Endothelial cell of umbilical vein (primary cell): Measurements from ENCODE around the gene RNPEPL1. TPM values are rescaled to one million over a fixed set of nuclear protein-coding genes. Genes with fewer than 3 reads are reported as not detected.

Experiments used
- BruUV-seq: library from RNA; stranded (reverse); fragments of 400-500 nt; replicated peaks from 2 replicates; lab custom pipeline; 2021; lab: Mats Ljungman, UMichigan
- CTCF ChIA-PET: fragments of 300-600, 350-600 bp; sonication (Branson Sonifier 250); formaldehyde crosslinking; loops from one replicate; lab custom pipeline; 2021; ENCODE audit warnings: antibody characterized with exemption, inconsistent platforms; lab: Charles Lee
- POLR2A ChIA-PET: fragments of 300-600, 350-600 bp; sonication (Branson Sonifier 250); formaldehyde crosslinking; loops from one replicate; lab custom pipeline; 2021; ENCODE audit warnings: antibody characterized with exemption, inconsistent platforms; lab: Charles Lee
- DNase-seq: peaks from one replicate; pipeline ENCODE4 v3.0.0-alpha.2; 2011; ENCODE audit warnings: low read depth, low spot score
- FAIRE-seq: peaks from 2 replicates; lab custom pipeline; 2011; peaks lifted over from hg19 to GRCh38; lab: Jason Lieb, UNC
- H2AFZ ChIP-seq: 2 replicates; pipeline ENCODE4 v1.6.0; 2012; ENCODE audit warnings: low read depth, low read length, control low read depth, inconsistent platforms
- H3K27ac ChIP-seq: 2 replicates; pipeline ENCODE4 v1.5.1; 2011; ENCODE audit warnings: low read depth, mild to moderate bottlenecking, control low read depth, low read length, moderate library complexity; ENCODE audit not compliant: insufficient read depth
- H3K27me3 ChIP-seq, 2 experiments: 2 replicates each; pipeline versions ENCODE4 v1.6.0 to v1.6.1; 2011; ENCODE audit warnings: low read length in 2 of 2, mixed read lengths in 1 of 2; ENCODE audit not compliant: control insufficient read depth in 2 of 2, insufficient read depth in 2 of 2
- H3K36me3 ChIP-seq, 2 experiments: 2 replicates in 1 of 2; 3 replicates in 1 of 2; pipeline ENCODE4 v1.5.1; 2011; ENCODE audit warnings: low read length in 2 of 2, mild to moderate bottlenecking in 1 of 2, moderate library complexity in 1 of 2; ENCODE audit not compliant: control insufficient read depth in 2 of 2, insufficient read depth in 2 of 2; ENCODE audit errors: extremely low read depth in 1 of 2
- H3K4me1 ChIP-seq: 3 replicates; pipeline ENCODE4 v1.5.1; 2011; ENCODE audit warnings: mild to moderate bottlenecking, low read length; ENCODE audit not compliant: control insufficient read depth, insufficient read depth; ENCODE audit errors: extremely low read depth
- H3K4me2 ChIP-seq: 2 replicates; pipeline ENCODE4 v1.6.1; 2011; ENCODE audit warnings: low read length, control low read depth, mixed read lengths; ENCODE audit not compliant: insufficient read depth
- H3K4me3 ChIP-seq, 3 experiments: fragments of 200-600 bp in 1 of 3; sonication (generic), shearing (Covaris generic) in 1 of 3; replicated peaks in 1 of 3; 2 replicates each; pipeline ENCODE4 v1.5.1; 2011 to 2016; ENCODE audit warnings: control low read depth in 3 of 3, low read length in 3 of 3, mild to moderate bottlenecking in 2 of 3, inconsistent platforms in 1 of 3, low read depth in 1 of 3, moderate library complexity in 1 of 3; ENCODE audit not compliant: insufficient read depth in 1 of 3
- H3K79me2 ChIP-seq: 2 replicates; pipeline ENCODE4 v1.6.0; 2012; ENCODE audit warnings: low read length, inconsistent platforms; ENCODE audit not compliant: control insufficient read depth, insufficient read depth
- H3K9ac ChIP-seq: replicated peaks from 2 replicates; pipeline ENCODE3; 2011; ENCODE audit warnings: low read length, control low read depth; ENCODE audit not compliant: insufficient read depth; ENCODE audit errors: extremely low read depth
- H3K9me1 ChIP-seq: replicated peaks from 3 replicates; pipeline ENCODE4 v1.6.0; 2011; ENCODE audit warnings: mild to moderate bottlenecking, low read length; ENCODE audit not compliant: control insufficient read depth, insufficient read depth; ENCODE audit errors: extremely low read depth
- H3K9me3 ChIP-seq: replicated peaks from 2 replicates; pipeline ENCODE4 v1.5.1; 2012; ENCODE audit warnings: low read length, inconsistent platforms; ENCODE audit not compliant: control insufficient read depth, insufficient read depth
- H4K20me1 ChIP-seq: replicated peaks from 2 replicates; pipeline ENCODE3; 2011; ENCODE audit warnings: mild to moderate bottlenecking, low read length; ENCODE audit not compliant: control insufficient read depth, insufficient read depth; ENCODE audit errors: extremely low read depth
- CTCF ChIP-seq, 2 donors: IDR thresholded peaks; 1 replicate in 1 of 2; 2 replicates in 1 of 2; pipeline ENCODE4 v1.5.1; 2011; ENCODE audit warnings: low read length in 2 of 2, mild to moderate bottlenecking in 2 of 2, moderate library complexity in 2 of 2, control low read depth in 1 of 2, inconsistent platforms in 1 of 2, low read depth in 1 of 2; ENCODE audit not compliant: insufficient read depth in 1 of 2; ENCODE audit errors: extremely low read depth in 1 of 2
- EZH2 ChIP-seq: IDR thresholded peaks from 2 replicates; pipeline ENCODE4 v1.6.1; 2012; ENCODE audit warnings: borderline replicate concordance, low read depth, mild to moderate bottlenecking, moderate library complexity, low read length, inconsistent platforms; ENCODE audit not compliant: severe bottlenecking
- FOS ChIP-seq: IDR thresholded peaks from 2 replicates; pipeline ENCODE4 v1.6.1; 2011; ENCODE audit warnings: mild to moderate bottlenecking, low read length, moderate library complexity, borderline replicate concordance; ENCODE audit not compliant: insufficient read depth
- GATA2 ChIP-seq: IDR thresholded peaks from 2 replicates; pipeline ENCODE4 v1.7.0; 2011; ENCODE audit warnings: low read depth, mild to moderate bottlenecking, moderate library complexity, mixed read lengths, low read length; ENCODE audit not compliant: insufficient read length, insufficient read depth
- JUN ChIP-seq: IDR thresholded peaks from 2 replicates; pipeline ENCODE4 v1.6.1; 2011; ENCODE audit warnings: borderline replicate concordance, low read depth; ENCODE audit not compliant: insufficient read length, insufficient read depth
- MAX ChIP-seq: IDR thresholded peaks from 2 replicates; pipeline ENCODE4 v1.6.1; 2011; ENCODE audit not compliant: insufficient read depth, insufficient read length
- MYC ChIP-seq: IDR thresholded peaks from one replicate; pipeline ENCODE4 v1.6.1; 2011; ENCODE audit warnings: mild to moderate bottlenecking, low read depth, low read length
- POLR2A ChIP-seq: IDR thresholded peaks from 2 replicates; pipeline ENCODE4 v1.6.1; 2012; ENCODE audit warnings: low read depth, mild to moderate bottlenecking, control low read depth, low read length
- POLR2AphosphoS5 ChIP-seq: IDR thresholded peaks from 2 replicates; pipeline ENCODE4 v1.6.1; 2012; ENCODE audit warnings: low read depth, mild to moderate bottlenecking, control low read depth, low read length, moderate library complexity; ENCODE audit not compliant: insufficient read depth
- dilution Hi-C: fragments of 300-500 bp; cut with MboI; formaldehyde crosslinking; loops from one replicate; pipeline ENCODE4 v1.15.0; 2019; ENCODE audit warnings: low sequenced_read_pairs; ENCODE audit not compliant: extremely low pct_ligation_motif_present
- intact Hi-C: fragments of 100-400 bp; cut with micrococcal nuclease; formaldehyde crosslinking; loops from one replicate; pipeline ENCODE4 v1.10.0; 2022
- polyA plus RNA-seq, 4 experiments: library from polyadenylated mRNA; depleted of rRNA in 3 of 4; stranded (reverse) in 3 of 4; unstranded in 1 of 4; fragments of >200 nt; gene quantifications; 2 replicates each; pipeline versions ENCODE4 v1.2.1 to v1.2.3, GENCODE V29; 2011 to 2012; ENCODE audit warnings: missing spikeins in 1 of 4
- total RNA-seq: library from RNA; stranded (reverse); gene quantifications from 2 replicates; pipeline ENCODE4 v1.2.3, GENCODE V29; 2021

Gene RNPEPL1
- total and polyA plus RNA-seq, 2 donors (not counting 3 experiments of a cell fraction or from before 2014, with no cell fraction given) = 35.8 to 67.1 TPM

- no peaks in the 10 kb centered on the region for H3K9me3 ChIP-seq
- H3K4me2 ChIP-seq = no peak overlapping the region
- TF ChIP-seq EZH2 = no peak
- TF ChIP-seq POLR2A = no peak
- TF ChIP-seq MYC = no peak
- TF ChIP-seq FOS = no peak
- no peak for TF ChIP-seq CTCF (IDR thresholded peaks at IDR 0.05; ENCODE audit: extremely low read depth in 1 of 2, insufficient read depth in 1 of 2, low read depth in 1 of 2, low read length in 2 of 2)
- no peak for TF ChIP-seq MAX
- TF ChIP-seq POLR2AphosphoS5 = no peak
- TF ChIP-seq JUN = no peak
- TF ChIP-seq GATA2 = no peak
- BruUV-seq = no TSS peak
- H3K36me3 ChIP-seq = peaks cover 0 to 10% of the 10 kb centered on the region in 2 experiments
- no peak overlapping the region for H3K4me3 ChIP-seq
- H4K20me1 ChIP-seq = no peaks in the 10 kb centered on the region
- H3K4me1 ChIP-seq = no peaks in the 10 kb centered on the region
- intact Hi-C loops (no loop called here), dilution Hi-C loops (no loop called here)
- ChIA-PET CTCF (no interaction called here), POLR2A (no interaction called here)
- H3K9ac ChIP-seq = no peak overlapping the region
- FAIRE-seq = no peak
- no peak for DNase-seq
- no peaks in the 10 kb centered on the region for H3K9me1 ChIP-seq
- H3K27ac ChIP-seq = no peak overlapping the region
- no peaks in the 10 kb centered on the region for H3K27me3 ChIP-seq
- no peaks in the 10 kb centered on the region for H3K79me2 ChIP-seq
- H2AFZ ChIP-seq = no peak overlapping the region
Observed at GRCh38 chr2:240599141-240599583, 30.9 kb downstream of the RNPEPL1 start.
